OCI-LY7 (cell line): ENCODE measurements around the gene ZSWIM5.

ENCODE experiments used
- EZH2phosphoT487 ChIP-seq: fragments of 200-600 bp; sonication (generic); IDR thresholded peaks from 2 replicates; pipeline ENCODE4 v1.6.1; 2018; ENCODE audit warnings: low read depth, borderline replicate concordance, mild to moderate bottlenecking, mixed run types, antibody characterized with exemption, low read length, moderate library complexity, mixed read lengths
- TF ChIP-seq, protein P1 (sequence below): fragments of 200-600 bp; sonication (generic); conservative IDR thresholded peaks from 2 replicates; pipeline ENCODE4 v1.5.1; 2014; ENCODE audit warnings: mild to moderate bottlenecking, antibody characterized with exemption, low read length, moderate library complexity, mixed read lengths

DNA sequence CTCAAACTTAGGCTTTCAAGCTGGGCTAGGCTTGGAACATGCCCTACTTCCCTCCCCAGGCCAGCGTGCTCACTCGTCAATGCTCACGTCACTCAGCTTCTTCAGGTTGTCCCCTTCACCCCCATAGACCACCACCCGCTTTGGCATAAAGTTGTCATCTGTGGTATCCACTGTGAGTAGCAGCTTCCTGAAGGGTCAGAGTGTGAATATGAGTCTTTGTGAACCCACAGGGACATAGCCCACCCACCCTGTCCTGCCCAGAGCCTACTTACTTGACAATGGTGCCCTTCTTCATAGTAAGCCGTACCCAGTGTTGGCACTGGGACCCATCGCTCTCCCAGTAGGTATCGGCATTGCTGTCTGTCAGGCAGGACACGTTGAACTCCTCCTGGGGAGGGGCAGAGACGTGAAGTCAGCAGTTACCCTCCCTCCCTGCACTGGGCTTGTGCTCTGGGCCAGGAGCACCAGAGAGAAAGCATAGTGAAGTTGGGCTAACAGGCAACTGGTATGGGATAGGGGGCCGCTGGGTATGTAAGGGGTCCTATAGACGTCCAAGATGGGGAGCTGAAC lies 197.0 kb downstream of the ZSWIM5 start:
- TF ChIP-seq EZH2phosphoT487 = no peak
- TF ChIP-seq, protein P1, sequence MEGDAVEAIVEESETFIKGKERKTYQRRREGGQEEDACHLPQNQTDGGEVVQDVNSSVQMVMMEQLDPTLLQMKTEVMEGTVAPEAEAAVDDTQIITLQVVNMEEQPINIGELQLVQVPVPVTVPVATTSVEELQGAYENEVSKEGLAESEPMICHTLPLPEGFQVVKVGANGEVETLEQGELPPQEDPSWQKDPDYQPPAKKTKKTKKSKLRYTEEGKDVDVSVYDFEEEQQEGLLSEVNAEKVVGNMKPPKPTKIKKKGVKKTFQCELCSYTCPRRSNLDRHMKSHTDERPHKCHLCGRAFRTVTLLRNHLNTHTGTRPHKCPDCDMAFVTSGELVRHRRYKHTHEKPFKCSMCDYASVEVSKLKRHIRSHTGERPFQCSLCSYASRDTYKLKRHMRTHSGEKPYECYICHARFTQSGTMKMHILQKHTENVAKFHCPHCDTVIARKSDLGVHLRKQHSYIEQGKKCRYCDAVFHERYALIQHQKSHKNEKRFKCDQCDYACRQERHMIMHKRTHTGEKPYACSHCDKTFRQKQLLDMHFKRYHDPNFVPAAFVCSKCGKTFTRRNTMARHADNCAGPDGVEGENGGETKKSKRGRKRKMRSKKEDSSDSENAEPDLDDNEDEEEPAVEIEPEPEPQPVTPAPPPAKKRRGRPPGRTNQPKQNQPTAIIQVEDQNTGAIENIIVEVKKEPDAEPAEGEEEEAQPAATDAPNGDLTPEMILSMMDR = no peak
